ENCODE results near the gene RAB21.

The RAB21 gene

DNA sequence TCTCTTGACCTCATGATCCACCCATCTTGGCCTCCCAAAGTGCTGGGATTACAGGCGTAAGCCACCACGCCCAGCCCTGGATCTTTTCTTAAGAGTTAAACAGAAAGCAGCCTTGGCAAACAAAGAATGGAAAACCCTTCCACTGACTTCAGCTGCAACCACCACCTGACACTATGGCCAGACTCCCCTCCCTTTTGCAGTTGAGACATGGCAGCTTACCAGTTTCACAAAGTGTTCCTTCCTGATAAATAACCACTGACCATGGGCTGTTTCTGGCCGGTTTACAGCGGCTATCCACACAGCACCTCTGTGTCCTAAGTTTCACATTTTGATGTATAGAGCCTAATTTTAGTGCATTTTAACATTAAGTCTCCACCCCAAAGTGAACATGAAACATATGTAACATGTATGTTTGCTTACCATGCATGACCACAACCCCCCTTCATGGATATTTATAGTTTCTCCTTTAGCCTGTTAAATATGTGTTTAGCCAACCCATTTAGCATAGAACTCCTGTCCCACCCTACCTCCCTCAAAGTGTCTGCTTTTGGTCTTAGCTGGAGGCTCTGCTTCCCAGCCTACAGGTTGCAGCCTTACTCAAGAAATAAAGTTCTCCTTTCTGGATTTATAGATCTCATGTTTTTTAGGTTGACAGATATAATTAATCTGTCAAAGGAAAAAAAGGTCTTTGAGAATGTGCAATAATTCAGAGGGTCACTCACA is 32.7 kb upstream of the RAB21 start:
- no peak overlapping the region for H3K27ac ChIP-seq
- TF ChIP-seq, protein P1, sequence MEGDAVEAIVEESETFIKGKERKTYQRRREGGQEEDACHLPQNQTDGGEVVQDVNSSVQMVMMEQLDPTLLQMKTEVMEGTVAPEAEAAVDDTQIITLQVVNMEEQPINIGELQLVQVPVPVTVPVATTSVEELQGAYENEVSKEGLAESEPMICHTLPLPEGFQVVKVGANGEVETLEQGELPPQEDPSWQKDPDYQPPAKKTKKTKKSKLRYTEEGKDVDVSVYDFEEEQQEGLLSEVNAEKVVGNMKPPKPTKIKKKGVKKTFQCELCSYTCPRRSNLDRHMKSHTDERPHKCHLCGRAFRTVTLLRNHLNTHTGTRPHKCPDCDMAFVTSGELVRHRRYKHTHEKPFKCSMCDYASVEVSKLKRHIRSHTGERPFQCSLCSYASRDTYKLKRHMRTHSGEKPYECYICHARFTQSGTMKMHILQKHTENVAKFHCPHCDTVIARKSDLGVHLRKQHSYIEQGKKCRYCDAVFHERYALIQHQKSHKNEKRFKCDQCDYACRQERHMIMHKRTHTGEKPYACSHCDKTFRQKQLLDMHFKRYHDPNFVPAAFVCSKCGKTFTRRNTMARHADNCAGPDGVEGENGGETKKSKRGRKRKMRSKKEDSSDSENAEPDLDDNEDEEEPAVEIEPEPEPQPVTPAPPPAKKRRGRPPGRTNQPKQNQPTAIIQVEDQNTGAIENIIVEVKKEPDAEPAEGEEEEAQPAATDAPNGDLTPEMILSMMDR (IDR thresholded peaks at IDR 0.05) = no peak

DNA sequence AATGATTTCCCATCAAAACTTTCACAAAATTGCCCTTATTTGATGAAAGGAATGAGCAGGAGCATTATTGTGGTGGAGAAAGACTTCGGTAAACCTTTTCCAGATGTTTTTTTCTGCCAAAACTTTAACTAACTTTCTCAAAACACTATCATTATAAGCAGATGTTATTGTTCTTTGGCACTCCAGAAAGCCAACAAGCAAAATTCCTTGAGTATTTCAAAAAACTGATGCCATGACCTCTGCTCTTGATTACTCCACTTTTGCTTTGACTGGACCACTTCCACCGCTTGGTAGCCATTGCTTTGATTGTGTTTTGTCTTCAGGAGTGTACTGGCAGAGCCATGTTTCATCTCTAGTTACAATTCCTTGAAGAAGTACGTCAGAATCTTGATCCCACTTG is 29.7 kb upstream of the RAB21 start:
- TF ChIP-seq, protein P1 (IDR thresholded peaks at IDR 0.05) = no peak
- Histone ChIP-seq H3K4me3 (no peak overlapping the region), H3K27ac (no peak overlapping the region)
- no peak for DNase-seq (ENCODE audit: low spot score)

More for the DNA sequence above, 32.7 kb upstream of the RAB21 start:
- H3K4me3 ChIP-seq = no peak overlapping the region
- no peak for DNase-seq (ENCODE audit: low spot score)

DNA sequence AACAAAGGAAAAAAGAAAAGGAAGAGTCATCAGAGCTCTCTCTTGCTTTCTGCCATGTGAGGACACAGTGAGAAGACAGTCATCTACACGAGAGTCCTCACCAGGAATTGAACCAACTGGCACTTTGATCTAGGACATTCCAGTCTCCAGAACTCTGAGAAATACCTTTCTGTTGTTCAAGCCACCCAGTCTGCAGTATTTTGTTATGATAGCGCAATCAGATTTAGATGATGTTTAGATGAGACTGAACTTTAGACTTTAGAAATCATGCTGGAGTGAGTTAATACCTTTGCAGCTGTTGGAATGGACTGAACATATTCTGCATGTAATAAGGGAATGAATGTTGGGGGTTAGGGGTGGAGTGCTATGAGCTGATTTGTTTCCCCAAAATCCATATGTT is 28.1 kb upstream of the RAB21 start:
- H3K4me3 ChIP-seq = no peak overlapping the region
- TF ChIP-seq, protein P1 (IDR thresholded peaks at IDR 0.05) = no peak
- H3K27ac ChIP-seq = no peak overlapping the region
- no peak for DNase-seq (ENCODE audit: low spot score)

DNA sequence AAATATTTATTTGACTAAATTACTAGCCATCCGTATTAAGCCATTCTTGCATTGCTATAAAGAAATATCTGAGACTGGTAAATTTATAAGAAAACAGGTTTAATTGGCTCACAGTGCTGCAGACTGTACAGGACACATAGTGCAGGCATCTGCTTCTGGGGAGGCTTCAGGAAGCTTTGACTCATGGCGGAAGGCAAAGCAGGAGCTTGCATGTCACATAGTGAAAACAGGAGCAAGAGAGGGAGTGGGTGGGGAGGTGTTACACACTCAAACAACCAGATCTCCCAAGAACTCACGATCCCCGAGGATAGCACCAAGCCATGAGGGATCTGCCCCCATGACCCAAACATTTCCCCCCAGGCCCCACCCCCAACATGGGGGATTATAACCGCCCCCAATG is 26.7 kb upstream of the RAB21 start:
- TF ChIP-seq, protein P1 (IDR thresholded peaks at IDR 0.05) = no peak
- no peak for DNase-seq (ENCODE audit: low spot score)
- Histone ChIP-seq H3K27ac (no peak overlapping the region), H3K4me3 (no peak overlapping the region)

DNA sequence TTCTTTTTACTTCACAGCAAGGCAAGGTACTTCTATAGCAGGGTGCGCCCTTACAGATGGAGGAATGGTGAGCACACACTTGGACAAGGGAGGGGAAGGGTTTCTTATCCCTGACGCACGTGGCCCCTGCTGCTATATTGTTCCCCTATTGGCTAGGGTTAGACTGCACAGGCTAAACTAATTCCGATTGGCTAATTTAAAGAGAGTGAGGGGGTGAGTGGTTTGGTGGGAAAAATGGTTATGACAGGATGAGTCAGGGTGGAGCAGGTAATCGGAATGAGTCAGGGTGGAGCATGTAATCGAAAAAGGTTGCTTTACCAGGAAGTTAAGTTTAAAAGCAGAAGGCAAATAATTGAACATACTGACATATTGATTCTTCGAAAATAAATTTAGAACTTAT is 23.7 kb upstream of the RAB21 start:
- DNase-seq (ENCODE audit: low spot score) = no peak
- Histone ChIP-seq H3K4me3 (no peak overlapping the region), H3K27ac (no peak overlapping the region)
- TF ChIP-seq, protein P1 (IDR thresholded peaks at IDR 0.05) = no peak

DNA sequence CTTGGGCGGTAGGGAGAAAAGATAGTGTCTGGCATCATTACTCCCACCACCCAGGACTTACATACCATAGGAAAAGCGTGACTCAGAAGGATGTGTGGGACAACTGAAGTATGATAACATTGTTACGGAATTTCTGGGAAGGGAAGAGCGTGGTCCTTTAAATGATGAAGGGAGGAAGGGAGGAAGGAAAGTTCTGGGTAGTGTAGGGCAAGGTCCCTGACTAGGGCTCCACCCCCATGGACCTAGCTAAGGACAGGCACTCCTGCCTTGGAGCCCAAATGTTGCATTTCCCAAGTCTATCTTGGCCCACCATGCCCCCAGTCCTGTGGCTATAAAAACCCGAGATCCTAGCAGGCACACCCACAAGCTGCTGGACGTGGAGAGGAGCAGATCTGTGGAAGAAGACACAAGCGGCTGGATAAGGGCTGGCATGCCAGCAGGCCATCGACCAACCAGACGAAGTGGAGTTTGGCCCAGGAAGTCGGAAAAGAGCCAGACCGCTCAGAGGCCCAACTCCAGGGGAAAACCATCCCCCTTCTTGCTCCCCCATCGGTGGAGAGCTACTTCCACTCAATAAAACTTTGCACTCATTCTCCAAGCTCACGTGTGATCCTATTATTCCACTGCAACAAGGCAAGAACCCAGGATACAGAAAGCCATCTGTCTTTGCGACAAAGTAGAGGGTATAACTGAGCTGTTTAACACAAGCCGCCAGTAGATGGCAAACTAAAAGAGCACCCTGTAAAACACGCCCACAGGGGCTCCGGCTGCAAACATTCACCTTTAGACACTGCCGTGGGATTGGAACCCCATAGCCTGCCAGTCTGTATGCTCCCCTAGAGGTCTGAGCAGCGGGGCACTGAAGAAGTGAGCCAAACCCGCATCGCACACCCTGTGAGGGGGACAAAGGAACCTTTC is 23.0 kb upstream of the RAB21 start:
- H3K27ac ChIP-seq = no peak overlapping the region
- H3K4me3 ChIP-seq = no peak overlapping the region
- no peak for DNase-seq (ENCODE audit: low spot score)
- TF ChIP-seq, protein P1 (IDR thresholded peaks at IDR 0.05) = no peak
